B cell (primary cell): ENCODE measurements around the gene PRKRIP1. TPM values are rescaled to one million over a fixed set of nuclear protein-coding genes. Genes with fewer than 3 reads are reported as not detected.
"Not testable (repeated sequence)": the region's sequence is repeated elsewhere in the genome, so short reads cannot be mapped to it uniquely, and the experiment has no call there.

Experiments used
- ATAC-seq: fragments of 200-7000 bp; cut with Tn5 transposase; one replicate; pipeline ENCODE4 v1.10.0; 2021; ENCODE audit warnings: low read depth, mild to moderate bottlenecking, moderate number of reproducible peaks, moderate library complexity
- CTCF ChIA-PET: fragments of 350-600 bp; sonication (Branson Sonifier 250); formaldehyde crosslinking; loops from one replicate; lab custom pipeline; 2021; ENCODE audit warnings: antibody characterized with exemption, inconsistent platforms; lab: Charles Lee
- POLR2A ChIA-PET: fragments of 350-600 bp; sonication (Branson Sonifier 250); formaldehyde crosslinking; loops from one replicate; lab custom pipeline; 2021; ENCODE audit warnings: antibody characterized with exemption; lab: Charles Lee
- DNase-seq: peaks from one replicate; pipeline ENCODE4 v3.0.0; 2013
- H2AFZ ChIP-seq: 2 replicates; pipeline ENCODE4 v1.6.1; 2012; ENCODE audit warnings: mild to moderate bottlenecking, low read depth, low read length; ENCODE audit not compliant: insufficient read depth, poor library complexity, severe bottlenecking
- H3K27ac ChIP-seq, 2 donors: 1 replicate in 1 of 2; 2 replicates in 1 of 2; pipeline ENCODE4 v1.5.1; 2012 to 2013; ENCODE audit warnings: low read length in 2 of 2, mild to moderate bottlenecking in 2 of 2, moderate library complexity in 1 of 2
- H3K27me3 ChIP-seq, 4 experiments: fragments of 200-600 bp in 1 of 4; sonication (generic) in 1 of 4; replicated peaks in 1 of 4; 1 replicate in 2 of 4; 2 replicates in 2 of 4; pipeline versions ENCODE4 v1.6.1 to v1.7.0; 2013 to 2016; ENCODE audit warnings: low read length in 3 of 4, mild to moderate bottlenecking in 2 of 4, mixed read lengths in 1 of 4, moderate library complexity in 1 of 4; ENCODE audit not compliant: insufficient read depth in 4 of 4, control insufficient read depth in 3 of 4; ENCODE audit errors: control extremely low read depth in 1 of 4
- H3K36me3 ChIP-seq, 2 experiments: replicated peaks in 1 of 2; 1 replicate in 1 of 2; 2 replicates in 1 of 2; pipeline versions ENCODE4 v1.6.1 to v1.7.1; 2013; ENCODE audit warnings: low read length in 1 of 2; ENCODE audit not compliant: insufficient read depth in 2 of 2, control insufficient read depth in 1 of 2; ENCODE audit errors: control extremely low read depth in 1 of 2, extremely low read depth in 1 of 2
- H3K4me1 ChIP-seq, 2 donors: fragments of 200-600 bp in 1 of 2; sonication (generic) in 1 of 2; 1 replicate in 1 of 2; 2 replicates in 1 of 2; pipeline versions ENCODE4 v1.5.1 to v1.6.1; 2013 to 2017; ENCODE audit warnings: low read length in 2 of 2; ENCODE audit not compliant: control insufficient read depth in 2 of 2, insufficient read depth in 2 of 2
- H3K4me2 ChIP-seq: replicated peaks from 2 replicates; pipeline ENCODE3; 2012; ENCODE audit warnings: mild to moderate bottlenecking, low read depth, low read length; ENCODE audit not compliant: poor library complexity, severe bottlenecking
- H3K4me3 ChIP-seq, 5 experiments: fragments of 200-600 bp in 1 of 5; sonication (generic) in 1 of 5; 1 replicate in 3 of 5; 2 replicates in 2 of 5; pipeline versions ENCODE4 v1.5.1 to v1.7.0; 2011 to 2016; ENCODE audit warnings: low read length in 4 of 5, mild to moderate bottlenecking in 4 of 5, low read depth in 2 of 5, control low read depth in 1 of 5, moderate library complexity in 1 of 5; ENCODE audit not compliant: insufficient read depth in 1 of 5; ENCODE audit errors: control extremely low read depth in 1 of 5, extremely low read depth in 1 of 5
- H3K79me2 ChIP-seq: fragments of 200-600 bp; sonication (generic); one replicate; pipeline ENCODE4 v1.6.0; 2016; ENCODE audit warnings: low read length; ENCODE audit not compliant: control insufficient read depth, insufficient read depth
- H3K9ac ChIP-seq: fragments of 200-600 bp; sonication (generic); 2 replicates; pipeline ENCODE4 v1.6.1; 2017; ENCODE audit warnings: mild to moderate bottlenecking, low read length, moderate library complexity
- H3K9me3 ChIP-seq, 3 donors: one replicate each; pipeline versions ENCODE4 v1.6.1 to v1.7.1; 2013; ENCODE audit warnings: low read length in 2 of 3; ENCODE audit not compliant: control insufficient read depth in 2 of 3, insufficient read depth in 1 of 3; ENCODE audit errors: control extremely low read depth in 1 of 3
- H4K20me1 ChIP-seq: 2 replicates; pipeline ENCODE4 v1.6.0; 2012; ENCODE audit warnings: mild to moderate bottlenecking, low read length; ENCODE audit not compliant: insufficient read depth, control insufficient read depth, poor library complexity, severe bottlenecking
- H3K27ac Mint-ChIP-seq: one replicate; pipeline ENCODE4 v1.8.0; 2021; ENCODE audit warnings: mixed read lengths
- H3K27me3 Mint-ChIP-seq: one replicate; pipeline ENCODE4 v1.8.0; 2021; ENCODE audit warnings: mixed read lengths
- H3K4me1 Mint-ChIP-seq: one replicate; pipeline ENCODE4 v1.8.0; 2021; ENCODE audit warnings: mixed read lengths
- H3K4me3 Mint-ChIP-seq: one replicate; pipeline ENCODE4 v1.8.0; 2021; ENCODE audit warnings: mixed read lengths
- H3K9me3 Mint-ChIP-seq: one replicate; pipeline ENCODE4 v1.8.0; 2022; ENCODE audit warnings: mixed read lengths; ENCODE audit not compliant: insufficient read depth
- WGBS: methylation state at CpG from one replicate; pipeline ENCODE4 v1.1.5; 2013; ENCODE audit warnings: missing lambda C conversion rate; ENCODE audit not compliant: insufficient coverage; 5-methylcytosine and 5-hydroxymethylcytosine counted together
- intact Hi-C: fragments of 100-400 bp; cut with micrococcal nuclease; formaldehyde crosslinking; loops from one replicate; pipeline ENCODE4 v1.10.0; 2022
- polyA plus RNA-seq: library from polyadenylated mRNA; depleted of rRNA; stranded (reverse); fragments of >200 nt; gene quantifications from 2 replicates; pipeline ENCODE4 v1.2.3, GENCODE V29; 2012
- total RNA-seq, 2 donors: library from RNA; stranded (reverse); fragments of 120-200 nt in 1 of 2; gene quantifications; 1 replicate in 1 of 2; 2 replicates in 1 of 2; pipeline versions ENCODE4 v1.2.3 to v1.2.4, GENCODE V29; 2013 to 2022

PRKRIP1 gene
- total and polyA plus RNA-seq, 2 donors (not counting 1 experiment from before 2014, with no cell fraction given) = 57.1 to 59.1 TPM

DNA sequence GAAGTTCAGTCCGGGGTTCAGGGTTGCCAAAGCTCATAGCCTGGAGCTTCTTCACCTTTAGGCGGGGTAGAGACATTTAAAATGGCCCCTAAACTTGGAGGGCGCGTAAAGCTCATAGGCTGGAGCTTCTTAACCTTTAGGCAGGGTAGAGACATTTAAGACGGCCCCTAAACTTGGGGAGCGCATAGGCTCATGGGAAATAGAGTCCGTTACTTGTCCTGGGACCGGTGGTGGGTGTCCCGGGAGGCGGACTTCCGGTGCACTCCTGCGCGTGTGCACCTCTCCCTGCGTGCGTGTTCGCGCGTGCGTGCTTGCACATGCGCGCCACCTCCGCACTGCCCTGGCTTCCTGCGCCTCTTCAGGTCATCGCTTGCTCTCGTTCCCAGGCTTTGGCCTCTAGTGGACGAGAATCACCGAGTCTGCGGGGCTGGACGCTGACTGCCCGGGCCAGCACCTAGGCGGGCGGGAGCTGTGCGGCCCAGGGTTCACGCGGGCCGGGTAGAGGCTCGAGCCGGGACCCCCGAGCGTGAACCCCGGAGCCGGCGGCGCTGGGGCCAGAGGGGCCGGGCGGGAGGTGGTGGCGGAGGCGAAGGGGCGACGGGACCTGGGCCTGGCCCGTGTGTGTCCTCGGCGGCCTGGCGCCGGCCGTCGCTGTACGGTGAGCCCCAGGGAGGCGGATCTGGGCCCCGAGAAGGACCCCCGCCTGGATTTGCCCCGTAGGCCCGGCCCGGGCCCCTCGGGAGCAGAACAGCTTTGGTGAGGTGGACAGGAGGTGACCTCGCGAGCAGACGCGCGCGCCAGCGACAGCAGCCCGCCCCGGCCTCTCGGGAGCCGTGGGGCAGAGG lies 32.4 kb upstream of the PRKRIP1 start:
- H3K4me3 Mint-ChIP-seq = peak overlapping the region; percentile 94
- ChIA-PET CTCF (interaction anchor here (1.0 to 1.4 kb wide), 4 partner anchors 28 to 84 kb away, joined by 4 to 10 read pairs (median 4); no protein-coding TSS in a partner anchor), POLR2A (interaction anchor here (0.6 to 0.8 kb wide), 3 partner anchors 76 to 97 kb away, joined by 4 to 5 read pairs (median 4); partner anchors contain the start of gene SH2B2)
- H3K4me2 ChIP-seq = peak overlapping the region; percentile 40
- H2AFZ ChIP-seq = peak overlapping the region; percentile 67
- H3K4me1 ChIP-seq, H3K36me3 ChIP-seq, H3K9me3 ChIP-seq, H3K79me2 ChIP-seq, H3K9me3 Mint-ChIP-seq, H3K27me3 Mint-ChIP-seq, intact Hi-C loops, H3K27me3 ChIP-seq, H4K20me1 ChIP-seq: not testable (repeated sequence)
- peak overlapping the region in 4 of 5 experiments; percentile 51 to 74 (median 69) for H3K4me3 ChIP-seq
- H3K9ac ChIP-seq = peak overlapping the region; percentile 75
- ATAC-seq (peak; percentile 98), DNase-seq (peak; percentile 95)
- under 1% methylated on average over 52 of the region's 76 CpGs for WGBS
- peak overlapping the region in 1 of 2 donors; percentile 77 for H3K27ac ChIP-seq
- H3K27ac Mint-ChIP-seq = peak overlapping the region; percentile 91
- H3K4me1 Mint-ChIP-seq = peaks cover 13% of the 10 kb centered on the region

DNA sequence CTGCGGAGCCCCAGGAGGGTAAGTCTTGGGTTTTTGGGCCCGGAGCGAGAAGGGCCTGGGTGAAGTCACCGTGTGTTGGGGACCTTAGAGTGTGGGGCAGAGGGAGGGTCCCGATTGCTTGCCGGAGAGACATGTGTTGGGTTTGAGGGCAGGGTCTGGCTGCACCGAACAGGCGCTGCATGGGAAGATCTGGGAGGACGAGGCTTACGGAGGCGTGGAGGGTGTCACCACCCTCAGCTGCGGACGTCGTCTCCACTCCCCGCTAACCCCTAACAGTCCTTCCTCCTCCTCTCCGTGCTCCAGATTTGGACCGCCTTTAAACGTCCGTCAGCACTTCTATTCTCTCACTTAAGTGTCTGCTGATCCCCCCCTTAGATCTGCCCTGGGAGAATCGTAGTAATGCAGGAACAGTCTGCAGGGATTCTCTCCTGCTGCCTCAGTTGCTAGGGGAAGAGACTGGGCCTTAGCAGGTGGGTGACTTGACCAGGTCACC lies 31.7 kb upstream of the PRKRIP1 start:
- H3K4me1 ChIP-seq, H3K36me3 ChIP-seq, H3K4me2 ChIP-seq, H3K27me3 ChIP-seq, ATAC-seq, H3K79me2 ChIP-seq, DNase-seq, H3K9me3 ChIP-seq, intact Hi-C loops, POLR2A ChIA-PET, H3K27me3 Mint-ChIP-seq, H4K20me1 ChIP-seq, CTCF ChIA-PET, H3K9me3 Mint-ChIP-seq: not testable (repeated sequence)
- no CpG with 5 or more reads among the region's 20 CpGs for WGBS
- H3K9ac ChIP-seq = peak overlapping the region; percentile 75
- H3K4me3 ChIP-seq = peak overlapping the region in 4 of 5 experiments; percentile 51 to 74 (median 69)
- Mint-ChIP-seq H3K27ac (peak overlapping the region; percentile 84), H3K4me1 (peaks cover 13% of the 10 kb centered on the region), H3K4me3 (peak overlapping the region; percentile 94)
- peak overlapping the region; percentile 67 for H2AFZ ChIP-seq
- peak overlapping the region in 1 of 2 donors; percentile 77 for H3K27ac ChIP-seq

DNA sequence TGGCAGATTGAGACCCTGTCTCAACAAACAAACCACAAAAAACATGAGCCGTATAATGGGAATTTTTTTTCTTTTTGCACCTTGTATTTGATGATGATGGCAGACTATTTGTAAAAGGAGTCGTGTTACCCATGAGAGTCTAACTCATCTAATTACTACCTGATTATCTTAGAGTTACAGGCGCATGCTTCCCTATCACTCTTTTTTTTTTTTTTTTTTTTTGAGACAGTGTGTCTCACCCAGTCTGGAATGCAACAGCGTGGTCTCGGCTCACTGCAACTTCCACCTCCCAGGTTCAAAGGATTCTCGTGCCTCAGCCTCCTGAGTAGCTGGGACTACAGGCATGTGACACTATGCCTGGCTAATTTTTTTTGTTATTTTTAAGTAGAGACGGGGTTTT lies 30.8 kb upstream of the PRKRIP1 start:
- H3K27me3 Mint-ChIP-seq, H3K36me3 ChIP-seq, H3K4me2 ChIP-seq, H2AFZ ChIP-seq, DNase-seq, H3K4me1 ChIP-seq, CTCF ChIA-PET, ATAC-seq, H3K4me3 ChIP-seq, intact Hi-C loops, H3K9me3 Mint-ChIP-seq, H3K9ac ChIP-seq, POLR2A ChIA-PET, H4K20me1 ChIP-seq, H3K27me3 ChIP-seq, H3K27ac ChIP-seq, H3K27ac Mint-ChIP-seq, H3K9me3 ChIP-seq: not testable (repeated sequence)
- Mint-ChIP-seq H3K4me1 (peaks cover 15% of the 10 kb centered on the region), H3K4me3 (peak overlapping the region; percentile 23)
- no CpG with 5 or more reads among the region's 7 CpGs for WGBS
- H3K79me2 ChIP-seq = peaks cover 11% of the 10 kb centered on the region

DNA sequence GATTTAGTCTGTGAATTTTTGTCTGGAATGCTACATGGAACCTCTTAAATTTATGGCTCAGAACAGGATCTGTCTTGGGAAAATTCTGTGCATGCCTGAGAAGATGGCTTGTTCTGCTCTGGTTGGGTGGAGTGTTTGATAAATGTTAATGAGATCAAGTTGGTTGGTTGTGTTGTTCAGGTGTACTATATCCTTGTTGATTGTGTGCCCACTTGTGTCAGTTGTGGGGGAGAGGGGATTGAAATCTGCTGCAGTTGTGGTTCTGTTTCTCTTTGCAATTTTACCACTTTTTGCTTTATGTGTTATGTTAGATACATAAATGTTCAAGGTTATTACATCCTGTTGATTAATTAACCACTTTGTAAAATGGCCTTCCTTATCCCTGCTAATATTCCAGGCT lies 26.1 kb upstream of the PRKRIP1 start:
- H4K20me1 ChIP-seq, H3K27me3 Mint-ChIP-seq, DNase-seq, H3K9ac ChIP-seq, H2AFZ ChIP-seq, H3K9me3 Mint-ChIP-seq, H3K4me2 ChIP-seq, POLR2A ChIA-PET, H3K9me3 ChIP-seq, CTCF ChIA-PET, H3K27me3 ChIP-seq, H3K27ac Mint-ChIP-seq, H3K4me3 Mint-ChIP-seq, H3K36me3 ChIP-seq, intact Hi-C loops, ATAC-seq, H3K4me3 ChIP-seq, H3K27ac ChIP-seq, H3K4me1 ChIP-seq: not testable (repeated sequence)
- H3K79me2 ChIP-seq = peaks cover 18% of the 10 kb centered on the region
- H3K4me1 Mint-ChIP-seq = peaks cover 10% of the 10 kb centered on the region
